Motor neuron (in vitro differentiated cells): Measurements from ENCODE around the gene TBXAS1. TPM values are rescaled to one million over a fixed set of nuclear protein-coding genes. Genes with fewer than 3 reads are reported as not detected.

Source experiments
- ATAC-seq, 8 experiments: fragments of 200-7000 bp; cut with Tn5 transposase; replicated peaks in 6 of 8; 2 replicates each; pipeline ENCODE4 v1.8.0; 2021; ENCODE audit warnings: mild to moderate bottlenecking in 8 of 8, moderate library complexity in 8 of 8
- H3K27ac ChIP-seq, 2 donors: fragments of 250-450 bp; sonication (Bioruptor Pico); 2 replicates each; pipeline ENCODE4 v1.9.0; 2021; ENCODE audit warnings: antibody characterized with exemption in 2 of 2, mild to moderate bottlenecking in 2 of 2, moderate library complexity in 1 of 2
- H3K4me1 ChIP-seq, 2 donors: fragments of 250-450 bp; sonication (Bioruptor Pico); replicated peaks in 1 of 2; 2 replicates each; pipeline ENCODE4 v1.6.1; 2021; ENCODE audit warnings: antibody characterized with exemption in 2 of 2, mild to moderate bottlenecking in 2 of 2, moderate library complexity in 1 of 2
- H3K4me3 ChIP-seq, 5 donors: fragments of 250-450 bp; sonication (Bioruptor Pico); 2 replicates each; pipeline ENCODE4 v1.9.0; 2021; ENCODE audit warnings: antibody characterized with exemption in 5 of 5, mild to moderate bottlenecking in 5 of 5, moderate library complexity in 4 of 5
- WGBS, 10 experiments: fragments of 450-650 bp; shearing (Covaris generic); methylation state at CpG; one replicate each; pipeline ENCODE4 v1.0.0; 2022; 5-methylcytosine and 5-hydroxymethylcytosine counted together
- in situ Hi-C, 9 experiments: fragments of 400-800 bp; cut with MboI; loops; one replicate each; pipeline ENCODE4 v1.15.0; 2021; ENCODE audit warnings: low sequenced_read_pairs in 9 of 9, low pct_unique_long_range_greater_than_20kb in 2 of 9; ENCODE audit not compliant: unreplicated experiment in 9 of 9
- total RNA-seq, 8 experiments: library from RNA; unstranded; fragments of 300-600 nt; gene quantifications; 2 replicates each; pipeline versions ENCODE4 v1.2.3 to v1.2.4, GENCODE V29; 2022

The TBXAS1 gene
- total RNA-seq, 8 experiments from 2014 or later = 0.31 to 2.5 (median 0.46) TPM

GRCh38 chr7:139982927-139983920, 154.2 kb downstream of the TBXAS1 start:
- H3K4me1 ChIP-seq = no peaks in the 10 kb centered on the region
- WGBS, 10 experiments = 56 to 100% (median 84%) methylated on average over 2 to 9 of the region's 9 CpGs
- in situ Hi-C loops = no loop called here
- no peak for ATAC-seq
- H3K27ac ChIP-seq = no peak overlapping the region
- H3K4me3 ChIP-seq = no peak overlapping the region

GRCh38 chr7:139984642-139985539, 155.8 kb downstream of the TBXAS1 start:
- 20 to 83% (median 53%) methylated on average over 2 to 6 of the region's 8 CpGs; no CpG with 5 or more reads in 1 of the 10 experiments for WGBS, 10 experiments
- no peak overlapping the region for H3K27ac ChIP-seq
- in situ Hi-C loops = no loop called here
- H3K4me3 ChIP-seq = no peak overlapping the region
- no peaks in the 10 kb centered on the region for H3K4me1 ChIP-seq
- no peak for ATAC-seq

- in situ Hi-C loops = no loop called here
- ATAC-seq = no peak
- no peak overlapping the region for H3K4me3 ChIP-seq
- no peak overlapping the region for H3K27ac ChIP-seq
- WGBS, 10 experiments = 72 to 100% (median 98%) methylated on average over 1 to 5 of the region's 10 CpGs; no CpG with 5 or more reads in 4 of the 10 experiments
- H3K4me1 ChIP-seq = peaks cover 2 to 3% of the 10 kb centered on the region in 2 donors
Measured at GRCh38 chr7:139985811-139986210, 156.7 kb downstream of the TBXAS1 start.

- in situ Hi-C loops = no loop called here
- WGBS, 10 experiments = 0 to 79% (median 55%) methylated on average over 1 to 7 of the region's 13 CpGs; no CpG with 5 or more reads in 1 of the 10 experiments
- Histone ChIP-seq H3K27ac (no peak overlapping the region), H3K4me1 (peaks cover 6 to 10% of the 10 kb centered on the region in 2 donors), H3K4me3 (no peak overlapping the region)
- ATAC-seq = no peak
Measured at GRCh38 chr7:139987691-139988516, 158.8 kb downstream of the TBXAS1 start.

GRCh38 chr7:139989366-139990141, 160.5 kb downstream of the TBXAS1 start:
- Histone ChIP-seq H3K4me3 (no peak overlapping the region), H3K27ac (no peak overlapping the region), H3K4me1 (peaks cover 11 to 17% of the 10 kb centered on the region in 2 donors)
- WGBS, 10 experiments = 61 to 93% (median 78%) methylated on average over 2 to 8 of the region's 12 CpGs; no CpG with 5 or more reads in 3 of the 10 experiments
- in situ Hi-C loops = no loop called here
- ATAC-seq = peak in 3 of 8 experiments; percentile 36 to 74 (median 71)

GRCh38 chr7:139990142-139990535, 161.1 kb downstream of the TBXAS1 start:
- 85 to 100% (median 100%) methylated on average over 1 to 4 of the region's 10 CpGs; no CpG with 5 or more reads in 7 of the 10 experiments for WGBS, 10 experiments

GRCh38 chr7:139990571-139991268, 161.7 kb downstream of the TBXAS1 start:
- ATAC-seq = no peak
- no peak overlapping the region for H3K27ac ChIP-seq
- peaks cover 21 to 28% of the 10 kb centered on the region in 2 donors for H3K4me1 ChIP-seq
- in situ Hi-C loops = no loop called here
- H3K4me3 ChIP-seq = no peak overlapping the region
- 63 to 96% (median 83%) methylated on average over 3 to 8 of the region's 22 CpGs; no CpG with 5 or more reads in 3 of the 10 experiments for WGBS, 10 experiments

More at GRCh38 chr7:139990142-139990535, 161.1 kb downstream of the TBXAS1 start:
- Histone ChIP-seq H3K4me1 (peaks cover 16 to 23% of the 10 kb centered on the region in 2 donors), H3K27ac (no peak overlapping the region), H3K4me3 (no peak overlapping the region)
- no peak for ATAC-seq
- in situ Hi-C loops = no loop called here

GRCh38 chr7:139991269-139991666, 162.2 kb downstream of the TBXAS1 start:
- in situ Hi-C loops = no loop called here
- Histone ChIP-seq H3K4me3 (no peak overlapping the region), H3K4me1 (peaks cover 21 to 28% of the 10 kb centered on the region in 2 donors), H3K27ac (no peak overlapping the region)
- peak in 5 of 8 experiments; percentile 48 to 57 (median 50) for ATAC-seq
- WGBS, 10 experiments = 25 to 100% methylated on average over 1 of the region's 5 CpGs; no CpG with 5 or more reads in 8 of the 10 experiments

GRCh38 chr7:139991911-139992310, 162.8 kb downstream of the TBXAS1 start:
- ATAC-seq = no peak
- 40 to 67% (median 50%) methylated on average over 1 to 3 of the region's 6 CpGs; no CpG with 5 or more reads in 6 of the 10 experiments for WGBS, 10 experiments
- peaks cover 21 to 28% of the 10 kb centered on the region in 2 donors for H3K4me1 ChIP-seq
- H3K4me3 ChIP-seq = no peak overlapping the region
- no peak overlapping the region for H3K27ac ChIP-seq
- in situ Hi-C loops = no loop called here

- Histone ChIP-seq H3K4me1 (peaks cover 21 to 28% of the 10 kb centered on the region in 2 donors), H3K27ac (no peak overlapping the region), H3K4me3 (no peak overlapping the region)
- in situ Hi-C loops = no loop called here
- no peak for ATAC-seq
- 40 to 100% (median 80%) methylated on average over 1 to 7 of the region's 14 CpGs; no CpG with 5 or more reads in 3 of the 10 experiments for WGBS, 10 experiments
Measured at GRCh38 chr7:139992353-139993044, 163.4 kb downstream of the TBXAS1 start.

- ATAC-seq = no peak
- in situ Hi-C loops = no loop called here
- Histone ChIP-seq H3K4me1 (peaks cover 21 to 28% of the 10 kb centered on the region in 2 donors), H3K27ac (no peak overlapping the region), H3K4me3 (no peak overlapping the region)
- WGBS, 10 experiments = 33 to 100% (median 85%) methylated on average over 1 to 5 of the region's 8 CpGs; no CpG with 5 or more reads in 1 of the 10 experiments
Measured at GRCh38 chr7:139993169-139993568, 164.1 kb downstream of the TBXAS1 start.
